H9 (cell line): ENCODE data around the gene PITX1. TPM values are rescaled to one million over a fixed set of nuclear protein-coding genes. Genes with fewer than 3 reads are reported as not detected.

Experiments used
- DNase-seq: peaks from one replicate; pipeline ENCODE4 v3.0.0-alpha.2; 2017
- H2AFZ ChIP-seq: one replicate; pipeline ENCODE4 v1.6.1; 2013; ENCODE audit warnings: mild to moderate bottlenecking, low read length, control low read depth, moderate library complexity
- H2AK5ac ChIP-seq: 2 replicates; pipeline ENCODE4 v1.6.1; 2013; ENCODE audit warnings: low read length, control low read depth, mixed read lengths; ENCODE audit not compliant: insufficient read length
- H2BK120ac ChIP-seq: one replicate; pipeline ENCODE4 v1.6.1; 2013; ENCODE audit warnings: low read depth, mild to moderate bottlenecking, low read length, control low read depth, inconsistent platforms; ENCODE audit not compliant: poor library complexity, severe bottlenecking
- H2BK12ac ChIP-seq: 2 replicates; pipeline ENCODE4 v1.6.1; 2013; ENCODE audit warnings: low read length, control low read depth, mixed read lengths, low read depth; ENCODE audit not compliant: insufficient read length
- H2BK15ac ChIP-seq: 2 replicates; pipeline ENCODE4 v1.6.1; 2013; ENCODE audit warnings: low read depth, low read length, control low read depth
- H2BK20ac ChIP-seq: one replicate; pipeline ENCODE4 v1.6.1; 2013; ENCODE audit warnings: low read depth, mild to moderate bottlenecking, low read length, control low read depth, inconsistent platforms; ENCODE audit not compliant: poor library complexity, severe bottlenecking
- H2BK5ac ChIP-seq: 2 replicates; pipeline ENCODE4 v1.6.1; 2013; ENCODE audit warnings: low read length, control low read depth, mixed read lengths; ENCODE audit not compliant: insufficient read length
- H3K14ac ChIP-seq: 2 replicates; pipeline ENCODE4 v1.6.1; 2013; ENCODE audit warnings: low read length, control low read depth; ENCODE audit not compliant: insufficient read depth
- H3K18ac ChIP-seq: 2 replicates; pipeline ENCODE4 v1.6.1; 2013; ENCODE audit warnings: low read depth, mild to moderate bottlenecking, mixed read lengths, low read length, control low read depth; ENCODE audit not compliant: insufficient read length
- H3K23ac ChIP-seq: 2 replicates; pipeline ENCODE4 v1.6.1; 2013; ENCODE audit warnings: low read length, control low read depth, mixed read lengths, low read depth; ENCODE audit not compliant: insufficient read length
- H3K23me2 ChIP-seq: 2 replicates; pipeline ENCODE4 v1.6.1; 2013; ENCODE audit warnings: low read depth, mild to moderate bottlenecking, mixed read lengths, low read length, control low read depth; ENCODE audit not compliant: insufficient read length, poor library complexity, severe bottlenecking
- H3K27ac ChIP-seq: 2 replicates; pipeline ENCODE4 v1.5.1; 2013; ENCODE audit warnings: low read length, control low read depth, mixed read lengths, low read depth; ENCODE audit not compliant: insufficient read length
- H3K27me3 ChIP-seq: 2 replicates; pipeline ENCODE4 v1.6.1; 2013; ENCODE audit warnings: low read length, control low read depth, inconsistent platforms; ENCODE audit not compliant: insufficient read depth
- H3K4ac ChIP-seq: 2 replicates; pipeline ENCODE4 v1.6.1; 2013; ENCODE audit warnings: low read depth, mild to moderate bottlenecking, control low read depth, inconsistent platforms, low read length, moderate library complexity
- H3K4me1 ChIP-seq: 2 replicates; pipeline ENCODE4 v1.6.1; 2013; ENCODE audit warnings: low read length, control low read depth, inconsistent platforms; ENCODE audit not compliant: insufficient read depth
- H3K4me2 ChIP-seq: 2 replicates; pipeline ENCODE4 v1.6.1; 2013; ENCODE audit warnings: low read length, control low read depth, mixed read lengths; ENCODE audit not compliant: insufficient read length, insufficient read depth
- H3K56ac ChIP-seq: 2 replicates; pipeline ENCODE4 v1.6.1; 2013; ENCODE audit warnings: low read depth, mild to moderate bottlenecking, mixed read lengths, low read length, control low read depth; ENCODE audit not compliant: insufficient read length
- H3K79me1 ChIP-seq: 2 replicates; pipeline ENCODE4 v1.6.1; 2013; ENCODE audit warnings: low read depth, mild to moderate bottlenecking, moderate library complexity, low read length, control low read depth, inconsistent platforms; ENCODE audit not compliant: insufficient read depth, poor library complexity, severe bottlenecking
- H3K79me2 ChIP-seq: 2 replicates; pipeline ENCODE4 v1.6.1; 2013; ENCODE audit warnings: low read length, control low read depth, inconsistent platforms; ENCODE audit not compliant: insufficient read depth
- H3K9ac ChIP-seq: 2 replicates; pipeline ENCODE4 v1.6.1; 2013; ENCODE audit warnings: low read length, control low read depth, mixed read lengths; ENCODE audit not compliant: insufficient read length; ENCODE audit errors: extremely low read depth
- H3K9me3 ChIP-seq: one replicate; pipeline ENCODE4 v1.6.1; 2013; ENCODE audit warnings: low read depth, low read length, inconsistent platforms; ENCODE audit not compliant: control insufficient read depth
- H3T11ph ChIP-seq: one replicate; pipeline ENCODE4 v1.6.1; 2013; ENCODE audit warnings: mild to moderate bottlenecking, low read length, control low read depth, inconsistent platforms
- H4K20me1 ChIP-seq: one replicate; pipeline ENCODE4 v1.6.1; 2013; ENCODE audit not compliant: control insufficient read depth, insufficient read length, insufficient read depth
- H4K5ac ChIP-seq: 2 replicates; pipeline ENCODE4 v1.6.1; 2013; ENCODE audit warnings: low read depth, mild to moderate bottlenecking, mixed read lengths, low read length, control low read depth; ENCODE audit not compliant: insufficient read length
- H4K8ac ChIP-seq: replicated peaks from 2 replicates; pipeline ENCODE4 v1.6.1; 2013; ENCODE audit warnings: low read length, control low read depth, mixed read lengths, low read depth; ENCODE audit not compliant: insufficient read length
- H4K91ac ChIP-seq: 2 replicates; pipeline ENCODE4 v1.6.1; 2013; ENCODE audit warnings: low read depth, mild to moderate bottlenecking, moderate library complexity, mixed read lengths, low read length, control low read depth; ENCODE audit not compliant: insufficient read length
- H3K27ac Mint-ChIP-seq, 3 experiments: 2 replicates in 2 of 3; 3 replicates in 1 of 3; pipeline ENCODE4 v1.8.0; 2020 to 2021; ENCODE audit warnings: mixed read lengths in 3 of 3, mild to moderate bottlenecking in 1 of 3, moderate library complexity in 1 of 3
- H3K27me3 Mint-ChIP-seq: 2 replicates; pipeline ENCODE4 v1.8.0; 2021; ENCODE audit warnings: low read depth, mild to moderate bottlenecking, moderate library complexity, mixed read lengths
- H3K36me3 Mint-ChIP-seq, 3 experiments: 2 replicates in 2 of 3; 3 replicates in 1 of 3; pipeline ENCODE4 v1.8.0; 2020 to 2021; ENCODE audit warnings: low read depth in 3 of 3, mixed read lengths in 3 of 3; ENCODE audit not compliant: insufficient read depth in 1 of 3
- H3K4me1 Mint-ChIP-seq, 2 experiments: 2 replicates each; pipeline ENCODE4 v1.8.0; 2020; ENCODE audit warnings: mixed read lengths in 2 of 2
- H3K4me3 Mint-ChIP-seq, 2 experiments: 2 replicates in 1 of 2; 3 replicates in 1 of 2; pipeline ENCODE4 v1.8.0; 2020 to 2021; ENCODE audit warnings: mild to moderate bottlenecking in 2 of 2, mixed read lengths in 2 of 2, moderate library complexity in 1 of 2
- H3K9me3 Mint-ChIP-seq, 2 experiments: 2 replicates in 1 of 2; 3 replicates in 1 of 2; pipeline ENCODE4 v1.8.0; 2020; ENCODE audit warnings: mild to moderate bottlenecking in 2 of 2, mixed read lengths in 2 of 2, moderate library complexity in 1 of 2
- CTCF ChIP-seq: fragments of 200-600 bp; sonication (generic); conservative IDR thresholded peaks from 3 replicates; pipeline ENCODE4 v1.8.0; 2021; ENCODE audit warnings: antibody characterized with exemption, mild to moderate bottlenecking
- WGBS: extraction: QIAGEN DNeasy Blood & Tissue Kit; methylation state at CpG from one replicate; pipeline ENCODE4 v1.1.7; 2013; ENCODE audit warnings: missing lambda C conversion rate, low lambda C conversion rate, mixed read lengths; ENCODE audit not compliant: insufficient read length; ENCODE audit errors: extremely low coverage; 5-methylcytosine and 5-hydroxymethylcytosine counted together
- total RNA-seq: library from RNA; stranded (reverse); gene quantifications from 2 replicates; pipeline ENCODE4 v1.2.1, GENCODE V29; 2021

PITX1 gene
- total RNA-seq, 1 experiment from 2014 or later: not detected

- Histone ChIP-seq H3K79me2 (no peaks in the 10 kb centered on the region), H2BK120ac (no peak overlapping the region), H2BK20ac (no peak overlapping the region), H2BK5ac (no peak overlapping the region), H4K20me1 (no peaks in the 10 kb centered on the region), H4K8ac (no peak overlapping the region), H3K18ac (no peak overlapping the region), H3K14ac (no peak overlapping the region), H3K23me2 (no peaks in the 10 kb centered on the region), H4K5ac (no peak overlapping the region), H3K4me2 (no peak overlapping the region), H3K79me1 (no peaks in the 10 kb centered on the region), H3K56ac (no peak overlapping the region), H3K4ac (no peak overlapping the region), H2BK15ac (no peak overlapping the region), H3K9ac (no peak overlapping the region), H2AFZ (no peak overlapping the region), H3K4me1 (no peaks in the 10 kb centered on the region), H3K27ac (no peak overlapping the region), H2AK5ac (no peak overlapping the region), H3T11ph (no peak overlapping the region), H2BK12ac (no peak overlapping the region), H3K27me3 (peaks cover 4% of the 10 kb centered on the region; the same call in 1 of the 2 replicates), H4K91ac (no peak overlapping the region), H3K23ac (no peak overlapping the region), H3K9me3 (no peaks in the 10 kb centered on the region)
- TF ChIP-seq CTCF: no peak
- WGBS: no CpG with 5 or more reads among the region's 8 CpGs
- Mint-ChIP-seq H3K4me3 (no peak overlapping the region), H3K4me1 (no peaks in the 10 kb centered on the region), H3K36me3 (no peaks in the 10 kb centered on the region), H3K27ac (no peak overlapping the region), H3K9me3 (no peaks in the 10 kb centered on the region; a peak in 1 of 5 replicates), H3K27me3 (peaks cover 100% of the 10 kb centered on the region)
- no peak for DNase-seq
Measured at GRCh38 chr5:135056316-135057030, 22.4 kb upstream of the PITX1 start.
